ENCODE data around the gene DKC1. TPM values are rescaled to one million over a fixed set of nuclear protein-coding genes. Genes with fewer than 3 reads are reported as not detected.

DKC1 gene
- total RNA-seq, 3 donors from 2014 or later (not counting 1 experiment from before 2014, with no cell fraction given) = 41.8 to 54.3 (median 53.9) TPM

- no peak for ATAC-seq
- peak overlapping the region; percentile 82 for H3K4me3 Mint-ChIP-seq
- TF ChIP-seq CTCF (IDR thresholded peaks at IDR 0.05) = no peak
- no peak overlapping the region for H3K27ac Mint-ChIP-seq
- no peaks in the 10 kb centered on the region for H3K27me3 Mint-ChIP-seq (ENCODE audit: low read depth in 2 of 2)
- H3K36me3 Mint-ChIP-seq = no peaks in the 10 kb centered on the region
- no peaks in the 10 kb centered on the region for H3K27me3 ChIP-seq (ENCODE audit: control insufficient read depth, insufficient read depth, low read length)
- peak overlapping the region; percentile 71 for H3K4me3 ChIP-seq (ENCODE audit: low read length)
- H3K4me1 ChIP-seq (ENCODE audit: control insufficient read depth, insufficient read depth, low read length) = peaks cover 22% of the 10 kb centered on the region
- no peaks in the 10 kb centered on the region for H3K9me3 Mint-ChIP-seq
- DNase-seq = no peak
- no peak overlapping the region for H3K27ac ChIP-seq (ENCODE audit: low read length)
- H3K36me3 ChIP-seq (ENCODE audit: control insufficient read depth, insufficient read depth, low read length) = no peaks in the 10 kb centered on the region
- WGBS (ENCODE audit: insufficient coverage) = 32% methylated on average over 7 of the region's 7 CpGs
- intact Hi-C loops (cut with micrococcal nuclease) = no loop called here
- no peaks in the 10 kb centered on the region for H3K9me3 ChIP-seq (ENCODE audit: control insufficient read depth, insufficient read depth, low read length)
- peaks cover 14 to 20% of the 10 kb centered on the region in 2 donors for H3K4me1 Mint-ChIP-seq
These were observed 41.7 kb downstream of the DKC1 start for GRCh38 chrX:154804261-154804956.

- no peaks in the 10 kb centered on the region for H3K36me3 Mint-ChIP-seq
- peak within 1 kb of the TSS; percentile 26 for H3K27ac ChIP-seq (ENCODE audit: low read length)
- H3K27ac Mint-ChIP-seq = peak within 1 kb of the TSS in 1 of 2 donors; percentile 86
These were observed 42.5 kb downstream of the DKC1 start, which contains the start of gene MPP1 for GRCh38 chrX:154804957-154805695. Gene MPP1 (minus strand): TSS chrX:154805485. CDS start chrX:154805373, 112 bp downstream.

GRCh38 chrX:154805696-154806091 is 43.0 kb downstream of the DKC1 start:
- Histone ChIP-seq H3K4me1 (ENCODE audit: control insufficient read depth, insufficient read depth, low read length) (peaks cover 22% of the 10 kb centered on the region), H3K9me3 (ENCODE audit: control insufficient read depth, insufficient read depth, low read length) (no peaks in the 10 kb centered on the region), H3K4me3 (ENCODE audit: low read length) (peak overlapping the region; percentile 71), H3K27me3 (ENCODE audit: control insufficient read depth, insufficient read depth, low read length) (no peaks in the 10 kb centered on the region), H3K36me3 (ENCODE audit: control insufficient read depth, insufficient read depth, low read length) (no peaks in the 10 kb centered on the region), H3K27ac (ENCODE audit: low read length) (peak overlapping the region; percentile 26)
- Mint-ChIP-seq H3K36me3 (no peaks in the 10 kb centered on the region), H3K27me3 (ENCODE audit: low read depth in 2 of 2) (no peaks in the 10 kb centered on the region), H3K4me1 (peaks cover 20 to 22% of the 10 kb centered on the region in 2 donors), H3K27ac (peak overlapping the region in 1 of 2 donors; percentile 86), H3K4me3 (peak overlapping the region; percentile 82), H3K9me3 (no peaks in the 10 kb centered on the region)
- 17% methylated on average over 10 of the region's 13 CpGs for WGBS (ENCODE audit: insufficient coverage)
- intact Hi-C loops (cut with micrococcal nuclease) = no loop called here
- DNase-seq (no peak), ATAC-seq (no peak)
- no peak for TF ChIP-seq CTCF (IDR thresholded peaks at IDR 0.05)

More at GRCh38 chrX:154804957-154805695, 42.5 kb downstream of the DKC1 start, which contains the start of gene MPP1:
- Mint-ChIP-seq H3K9me3 (no peaks in the 10 kb centered on the region), H3K4me3 (peak within 1 kb of the TSS; percentile 82), H3K4me1 (peaks cover 19 to 20% of the 10 kb centered on the region in 2 donors), H3K27me3 (ENCODE audit: low read depth in 2 of 2) (no peaks in the 10 kb centered on the region)
- no peak for TF ChIP-seq CTCF (IDR thresholded peaks at IDR 0.05)
- H3K4me1 ChIP-seq (ENCODE audit: control insufficient read depth, insufficient read depth, low read length) = peaks cover 16% of the 10 kb centered on the region
- peak; percentile 97 to 99 (median 97) for ATAC-seq
- H3K27me3 ChIP-seq (ENCODE audit: control insufficient read depth, insufficient read depth, low read length) = no peaks in the 10 kb centered on the region
- under 1% methylated on average over 58 of the region's 65 CpGs for WGBS (ENCODE audit: insufficient coverage)
- intact Hi-C loops (cut with micrococcal nuclease) = no loop called here
- peak; percentile 77 to 87 for DNase-seq
- H3K9me3 ChIP-seq (ENCODE audit: control insufficient read depth, insufficient read depth, low read length) = no peaks in the 10 kb centered on the region
- peak within 1 kb of the TSS; percentile 71 for H3K4me3 ChIP-seq (ENCODE audit: low read length)
- H3K36me3 ChIP-seq (ENCODE audit: control insufficient read depth, insufficient read depth, low read length) = no peaks in the 10 kb centered on the region

Data from natural killer cell (primary cell).